ENCODE results near the gene TOMM40L.
A peak's percentile ranks its signal among the peaks of the same experiment; 100 is the strongest.

The TOMM40L gene

GRCh38 chr1:161225534-161226319 lies at the start of gene TOMM40L:
TOMM40L (plus strand) TSS chr1:161226060; CDS start chr1:161226490, 430 bp downstream.
- DNase-seq, result peak; percentile 100

- DNase-seq, result no peak
Measured at GRCh38 chr1:161176468-161177111, 49.3 kb upstream of the TOMM40L start.

- peak; percentile 92 to 98 for DNase-seq
Measured at GRCh38 chr1:161177112-161177935, 48.5 kb upstream of the TOMM40L start, which contains the start of gene B4GALT3. B4GALT3 (minus strand) TSS chr1:161177507; CDS start chr1:161176060, 1,447 bp downstream.

GRCh38 chr1:161177936-161178244 lies 48.0 kb upstream of the TOMM40L start:
- DNase-seq, result no peak

- DNase-seq, result no peak
Measured at GRCh38 chr1:161179698-161180097, 46.2 kb upstream of the TOMM40L start.

GRCh38 chr1:161180639-161181038 lies 45.2 kb upstream of the TOMM40L start:
- peak in 1 of 2 experiments; percentile 44 for DNase-seq

- DNase-seq, result no peak
Measured at GRCh38 chr1:161182214-161182613, 43.6 kb upstream of the TOMM40L start.

- DNase-seq, result no peak
Measured at GRCh38 chr1:161185282-161185682, 40.6 kb upstream of the TOMM40L start.

GRCh38 chr1:161185732-161186311 lies 40.0 kb upstream of the TOMM40L start:
- DNase-seq, result no peak

- no peak for DNase-seq
Measured at GRCh38 chr1:161187311-161187710, 38.5 kb upstream of the TOMM40L start.

GRCh38 chr1:161188381-161188780 lies 37.5 kb upstream of the TOMM40L start:
- DNase-seq, result no peak

- no peak for DNase-seq
Measured at GRCh38 chr1:161189036-161189435, 36.8 kb upstream of the TOMM40L start.

- no peak for DNase-seq
Measured at GRCh38 chr1:161190962-161191521, 34.8 kb upstream of the TOMM40L start.

GRCh38 chr1:161191971-161192370 lies 33.9 kb upstream of the TOMM40L start:
- DNase-seq, result no peak

GRCh38 chr1:161192476-161193465 lies 33.1 kb upstream of the TOMM40L start:
- peak; percentile 81 to 95 for DNase-seq

- no peak for DNase-seq
Measured at GRCh38 chr1:161193561-161194235, 32.2 kb upstream of the TOMM40L start.

GRCh38 chr1:161195171-161195570 lies 30.7 kb upstream of the TOMM40L start:
- DNase-seq, result no peak

GRCh38 chr1:161196111-161196510 lies 29.7 kb upstream of the TOMM40L start:
- no peak for DNase-seq

- peak in 1 of 2 experiments; percentile 44 for DNase-seq
Measured at GRCh38 chr1:161196521-161197451, 29.1 kb upstream of the TOMM40L start.
